Ovary (tissue), 9 donors: ENCODE measurements around the gene C3orf49. TPM values are rescaled to one million over a fixed set of nuclear protein-coding genes. Genes with fewer than 3 reads are reported as not detected.

Experiments used
- DNase-seq, 5 donors: peaks; one replicate each; pipeline ENCODE4 v3.0.0-alpha.2; 2019 to 2020
- H3K27ac ChIP-seq, 2 donors: fragments of 200-600 bp; one replicate each; pipeline versions ENCODE4 v1.5.1 to v1.8.0; 2019 to 2022
- H3K27me3 ChIP-seq: fragments of 200-600 bp; one replicate; pipeline ENCODE4 v1.8.0; 2022
- H3K36me3 ChIP-seq: fragments of 200-600 bp; sonication (generic); one replicate; pipeline ENCODE4 v1.5.1; 2019
- H3K4me1 ChIP-seq: one replicate; pipeline ENCODE4 v1.8.1; 2013; ENCODE audit warnings: mild to moderate bottlenecking, moderate library complexity; ENCODE audit not compliant: insufficient read depth
- H3K4me3 ChIP-seq: fragments of 200-600 bp; sonication (generic); one replicate; pipeline ENCODE4 v1.5.1; 2017
- H3K9me3 ChIP-seq, 2 donors: fragments of 200-600 bp in 1 of 2; sonication (generic) in 1 of 2; one replicate each; pipeline versions ENCODE4 v1.5.1 to v1.8.1; 2013 to 2019; ENCODE audit warnings: mild to moderate bottlenecking in 1 of 2, moderate library complexity in 1 of 2
- EP300 ChIP-seq: sonication (generic); formaldehyde crosslinking; IDR thresholded peaks from one replicate; pipeline ENCODE4 v1.6.1; 2017; ENCODE audit warnings: antibody characterized with exemption
- POLR2A ChIP-seq: fragments of 450-650 bp; IDR thresholded peaks from one replicate; pipeline ENCODE4 v1.6.1; 2017; ENCODE audit warnings: antibody characterized with exemption, mild to moderate bottlenecking, moderate library complexity
- WGBS, 3 donors: extraction: QIAGEN DNeasy Blood & Tissue Kit in 1 of 3; methylation state at CpG; one replicate each; pipeline versions ENCODE4 v1.1.5 to v1.1.7; 2013 to 2017; 5-methylcytosine and 5-hydroxymethylcytosine counted together
- intact Hi-C, 4 donors: fragments of 100-400 bp; cut with DNase I; formaldehyde crosslinking; loops; one replicate each; pipeline versions ENCODE4 v1.11.0 to v1.15.1; 2022 to 2023
- polyA plus RNA-seq, 2 donors: library from polyadenylated mRNA; stranded (reverse); fragments of 200-250 nt in 1 of 2; fragments of 350-450 nt in 1 of 2; fragmentation: Illumina TruSeq in 1 of 2; extraction: RNeasy Lipid Tissue Mini Kit (QIAGEN cat#74804) in 1 of 2; gene quantifications; one replicate each; pipeline ENCODE4 v1.2.3, GENCODE V29; 2013 to 2014
- total RNA-seq, 7 donors: library from RNA; depleted of rRNA in 2 of 7; stranded (reverse); fragments of >200 nt in 2 of 7; fragmentation: NEBNext Ultra II Directional in 3 of 7; extraction: Animal tissue kit (Norgen Biotek cat#: 25700) in 3 of 7; gene quantifications; one replicate each; pipeline versions ENCODE4 v1.1.0 to v1.2.4, GENCODE V29; 2016 to 2023
- TF ChIP-seq, protein P1 (sequence below), 3 donors: fragments of 450-650 bp in 2 of 3; fragments of 200-600 bp in 1 of 3; IDR thresholded peaks; one replicate each; pipeline versions ENCODE4 v1.5.1 to v1.8.0; 2016 to 2022; ENCODE audit warnings: antibody characterized with exemption in 3 of 3, mild to moderate bottlenecking in 1 of 3
- donor health status: DM: no; HTN: no; CAD: no; lungs with moderate emphysema.
- donor health status: DM: no; HTN: no; CAD: no.
- donor health status: Bipolar disorder and iron deficiency.
- donor health status: DM: yes; HTN: yes; CAD: no.
- donor health status: DM: no; HTN: no; CAD: no.
- donor health status: DM: yes; HTN: yes; CAD: no.

C3orf49 gene
- total and polyA plus RNA-seq, 9 donors = not detected

DNA sequence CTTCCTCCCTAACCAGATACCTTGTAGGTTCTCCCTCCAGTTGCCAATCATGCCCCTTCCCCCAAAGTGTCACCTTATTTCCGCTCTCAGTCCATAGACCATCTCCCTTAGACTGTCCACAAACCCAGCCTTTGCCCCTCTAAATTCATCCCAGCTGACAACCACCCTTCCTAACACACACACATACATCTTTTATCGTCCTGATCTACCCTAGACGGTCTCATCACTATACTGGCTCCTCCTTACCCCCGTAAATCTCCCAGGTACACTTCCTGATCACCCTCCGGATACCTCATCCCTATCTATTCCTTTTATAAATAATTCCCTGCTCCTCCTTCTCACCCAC is 43.7 kb downstream of the C3orf49 start:
- TF ChIP-seq EP300 = no peak
- TF ChIP-seq, protein P1, sequence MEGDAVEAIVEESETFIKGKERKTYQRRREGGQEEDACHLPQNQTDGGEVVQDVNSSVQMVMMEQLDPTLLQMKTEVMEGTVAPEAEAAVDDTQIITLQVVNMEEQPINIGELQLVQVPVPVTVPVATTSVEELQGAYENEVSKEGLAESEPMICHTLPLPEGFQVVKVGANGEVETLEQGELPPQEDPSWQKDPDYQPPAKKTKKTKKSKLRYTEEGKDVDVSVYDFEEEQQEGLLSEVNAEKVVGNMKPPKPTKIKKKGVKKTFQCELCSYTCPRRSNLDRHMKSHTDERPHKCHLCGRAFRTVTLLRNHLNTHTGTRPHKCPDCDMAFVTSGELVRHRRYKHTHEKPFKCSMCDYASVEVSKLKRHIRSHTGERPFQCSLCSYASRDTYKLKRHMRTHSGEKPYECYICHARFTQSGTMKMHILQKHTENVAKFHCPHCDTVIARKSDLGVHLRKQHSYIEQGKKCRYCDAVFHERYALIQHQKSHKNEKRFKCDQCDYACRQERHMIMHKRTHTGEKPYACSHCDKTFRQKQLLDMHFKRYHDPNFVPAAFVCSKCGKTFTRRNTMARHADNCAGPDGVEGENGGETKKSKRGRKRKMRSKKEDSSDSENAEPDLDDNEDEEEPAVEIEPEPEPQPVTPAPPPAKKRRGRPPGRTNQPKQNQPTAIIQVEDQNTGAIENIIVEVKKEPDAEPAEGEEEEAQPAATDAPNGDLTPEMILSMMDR (IDR thresholded peaks at IDR 0.05) = no peak
- TF ChIP-seq POLR2A = no peak
- intact Hi-C loops = loop anchor here in 1 of 4 donors (5.0 kb wide), 1 partner anchor 50 kb away; the partner anchor contains the start of gene SCAANT1
- no peaks in the 10 kb centered on the region for H3K36me3 ChIP-seq

DNA sequence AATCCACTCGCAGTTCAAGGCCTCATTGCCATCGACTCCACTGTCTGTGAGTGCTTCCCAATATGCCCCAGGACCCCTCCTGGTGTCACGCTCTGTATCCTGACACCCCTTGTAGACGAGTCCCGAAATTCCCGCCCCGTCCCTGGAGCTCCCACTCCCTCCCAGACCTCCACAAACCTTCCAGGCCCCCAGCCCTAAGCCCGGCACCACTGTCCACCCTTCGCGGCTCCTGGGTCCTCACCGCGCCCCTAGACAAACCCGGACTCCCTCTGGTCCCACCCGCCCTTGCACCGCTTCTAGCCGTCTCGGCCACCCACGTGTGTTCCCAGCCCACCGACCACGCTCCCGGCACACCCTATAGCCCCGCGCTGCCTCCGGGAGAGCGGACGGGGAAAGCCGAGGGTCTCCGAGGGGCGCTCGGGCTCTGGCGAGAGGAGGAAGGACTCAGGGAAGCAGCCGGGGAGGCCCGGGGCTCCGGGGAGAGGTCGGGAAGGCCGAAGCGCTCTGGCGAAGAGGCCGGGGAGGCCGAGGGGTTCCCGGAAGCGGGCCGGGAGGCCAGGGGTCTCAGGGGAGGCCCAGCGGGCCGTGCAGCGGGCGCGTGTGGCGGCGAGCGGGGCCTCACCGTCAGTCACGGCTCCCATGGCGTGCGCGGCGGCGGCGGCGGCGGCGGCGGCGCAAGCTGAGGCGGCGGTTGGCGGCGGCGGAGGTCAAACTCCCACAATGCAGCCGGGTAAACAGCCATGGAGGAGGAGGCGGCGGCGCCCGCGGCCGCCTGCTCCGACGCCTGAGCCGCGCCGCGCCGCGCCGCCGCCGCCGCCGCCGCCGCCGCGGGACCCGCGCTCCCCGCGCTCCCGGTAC is 44.3 kb downstream of the C3orf49 start, which contains the start of the genes ATXN7 and THOC7:
TSS of gene ATXN7 (plus strand) at position 718 of the 858 bp plus-strand sequence. CDS start 48,732 bp downstream, outside the sequence.
TSS of gene THOC7 (minus strand) at position 656 of the 858 bp plus-strand sequence. CDS start at position 641, 15 bp downstream.
- H3K4me3 ChIP-seq = peak within 1 kb of the TSS; percentile 96
- 0 to 2% (median 0%) methylated on average over 42 to 94 of the region's 98 CpGs for WGBS, 3 donors
- no peaks in the 10 kb centered on the region for H3K36me3 ChIP-seq
- peak within 1 kb of the TSS; percentile 85 to 91 for H3K27ac ChIP-seq
- no peak for TF ChIP-seq EP300
- TF ChIP-seq, protein P1 (IDR thresholded peaks at IDR 0.05) = no peak
- TF ChIP-seq POLR2A = no peak
- H3K9me3 ChIP-seq = no peaks in the 10 kb centered on the region
- intact Hi-C loops = loop anchor here in 1 of 4 donors (5.0 kb wide), 1 partner anchor 49 kb away; the partner anchor contains the start of gene SCAANT1
- DNase-seq = peak; percentile 55 to 82 (median 74)
- no peaks in the 10 kb centered on the region for H3K27me3 ChIP-seq
- H3K4me1 ChIP-seq = peaks cover 7% of the 10 kb centered on the region

More for the DNA sequence above, 43.7 kb downstream of the C3orf49 start:
- Histone ChIP-seq H3K4me3 (peak overlapping the region; percentile 96), H3K9me3 (no peaks in the 10 kb centered on the region), H3K4me1 (peaks cover 7% of the 10 kb centered on the region), H3K27ac (peak overlapping the region; percentile 77 to 91), H3K27me3 (no peaks in the 10 kb centered on the region)
- DNase-seq = no peak
- 23 to 32% (median 26%) methylated on average over 5 of the region's 5 CpGs for whole genome bisulfite sequencing, 3 donors

DNA sequence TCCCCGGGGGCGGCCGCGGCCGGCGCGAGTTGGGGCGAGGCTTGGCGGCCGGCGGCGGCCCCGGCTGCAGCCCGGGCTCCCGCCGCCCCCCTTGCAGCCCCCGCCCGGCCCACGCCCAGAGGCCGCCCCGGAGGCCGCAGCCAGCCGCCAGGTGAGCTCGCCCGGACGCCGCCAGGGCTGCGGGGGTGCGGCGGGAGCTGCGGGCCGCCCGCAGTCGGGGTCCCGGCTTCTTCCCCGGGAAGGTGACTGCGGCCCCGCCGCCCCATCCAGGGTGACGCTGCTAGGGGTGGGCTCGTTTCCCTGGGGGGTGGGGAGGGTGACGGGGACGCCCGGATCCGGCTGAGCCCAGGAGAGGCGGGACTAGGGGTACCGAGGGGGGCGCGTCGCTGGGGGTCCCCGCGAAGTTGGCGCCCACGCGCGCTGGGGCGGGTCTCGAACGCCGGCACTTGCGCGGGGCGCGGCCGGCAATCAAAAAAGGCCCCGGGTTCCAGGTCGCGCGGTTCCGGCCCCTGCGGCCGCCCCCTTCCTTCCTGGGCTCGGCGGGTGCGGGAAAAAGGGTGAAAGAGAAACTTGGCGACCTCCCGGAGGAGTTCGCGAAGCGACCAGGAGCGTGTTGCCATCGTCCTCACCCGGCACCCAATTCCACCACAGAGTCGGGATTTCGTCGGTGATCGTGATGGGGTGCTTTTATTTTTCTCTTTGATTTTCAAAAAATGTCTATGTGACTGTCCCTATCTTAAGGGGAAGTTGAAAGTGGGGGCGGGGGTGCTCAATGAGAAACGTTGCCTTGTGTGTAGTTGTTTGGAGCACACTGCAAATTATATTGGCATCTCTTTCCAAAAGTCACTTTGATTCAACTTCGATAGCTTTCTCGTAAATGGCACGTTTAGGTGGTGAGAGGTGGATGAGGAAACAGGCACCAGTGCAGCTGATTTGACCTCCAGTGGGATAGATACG is 45.2 kb downstream of the C3orf49 start:
- H3K27me3 ChIP-seq = no peaks in the 10 kb centered on the region
- H3K9me3 ChIP-seq = no peaks in the 10 kb centered on the region
- peak; percentile 37 to 71 (median 64) for DNase-seq
- peaks cover 7% of the 10 kb centered on the region for H3K4me1 ChIP-seq
- TF ChIP-seq, protein P1 (IDR thresholded peaks at IDR 0.05) = no peak
- TF ChIP-seq POLR2A (no peak), EP300 (no peak)
- H3K36me3 ChIP-seq = no peaks in the 10 kb centered on the region
- intact Hi-C loops = loop anchor here in 1 of 4 donors (5.0 kb wide), 1 partner anchor 48 kb away; the partner anchor contains the start of gene SCAANT1
- peak overlapping the region; percentile 40 to 85 for H3K27ac ChIP-seq
- 0 to 1% (median 1%) methylated on average over 35 to 93 of the region's 93 CpGs for WGBS, 3 donors
- peak overlapping the region; percentile 96 for H3K4me3 ChIP-seq

DNA sequence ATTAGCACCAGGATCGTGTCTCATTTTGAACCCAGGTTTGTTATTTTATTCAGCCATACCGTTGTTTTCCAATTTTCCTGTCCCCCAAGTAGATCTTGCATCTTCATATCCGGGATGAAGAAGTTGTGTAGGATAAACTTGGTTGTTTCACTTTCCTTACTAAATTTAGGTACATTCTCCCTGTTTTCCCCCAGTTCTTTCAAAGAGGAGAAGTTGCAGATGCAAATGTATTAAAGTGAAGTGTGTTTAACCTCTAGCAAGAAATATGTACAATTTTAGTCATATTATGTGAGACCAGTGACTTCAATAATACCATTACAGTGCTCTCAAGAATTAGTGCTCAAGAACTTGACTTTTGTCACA is 45.8 kb downstream of the C3orf49 start:
- TF ChIP-seq, protein P1 (IDR thresholded peaks at IDR 0.05) = no peak
- TF ChIP-seq EP300 (no peak), POLR2A (no peak)
- WGBS, 3 donors = 3 to 6% (median 4%) methylated on average over 3 of the region's 3 CpGs
- H3K4me3 ChIP-seq = peak overlapping the region; percentile 96
- no peaks in the 10 kb centered on the region for H3K9me3 ChIP-seq
- peak overlapping the region in 1 of 2 donors; percentile 40 for H3K27ac ChIP-seq
- intact Hi-C loops = loop anchor here in 1 of 4 donors (5.0 kb wide), 1 partner anchor 47 kb away; the partner anchor contains the start of gene SCAANT1
- H3K4me1 ChIP-seq = peaks cover 7% of the 10 kb centered on the region
- no peak for DNase-seq
- no peaks in the 10 kb centered on the region for H3K36me3 ChIP-seq
- no peaks in the 10 kb centered on the region for H3K27me3 ChIP-seq
